Activated T-cell treated with anti-CD3 and anti-CD28 coated beads for 24 hours (primary cell): Measurements from ENCODE around the gene CAMK4.
"Not testable (repeated sequence)": the region's sequence is repeated elsewhere in the genome, so short reads cannot be mapped to it uniquely, and the experiment has no call there.

Source experiments
- DNase-seq: peaks from one replicate; pipeline ENCODE4 v3.0.0-alpha.2; 2020; ENCODE audit warnings: low read depth

The CAMK4 gene

DNA sequence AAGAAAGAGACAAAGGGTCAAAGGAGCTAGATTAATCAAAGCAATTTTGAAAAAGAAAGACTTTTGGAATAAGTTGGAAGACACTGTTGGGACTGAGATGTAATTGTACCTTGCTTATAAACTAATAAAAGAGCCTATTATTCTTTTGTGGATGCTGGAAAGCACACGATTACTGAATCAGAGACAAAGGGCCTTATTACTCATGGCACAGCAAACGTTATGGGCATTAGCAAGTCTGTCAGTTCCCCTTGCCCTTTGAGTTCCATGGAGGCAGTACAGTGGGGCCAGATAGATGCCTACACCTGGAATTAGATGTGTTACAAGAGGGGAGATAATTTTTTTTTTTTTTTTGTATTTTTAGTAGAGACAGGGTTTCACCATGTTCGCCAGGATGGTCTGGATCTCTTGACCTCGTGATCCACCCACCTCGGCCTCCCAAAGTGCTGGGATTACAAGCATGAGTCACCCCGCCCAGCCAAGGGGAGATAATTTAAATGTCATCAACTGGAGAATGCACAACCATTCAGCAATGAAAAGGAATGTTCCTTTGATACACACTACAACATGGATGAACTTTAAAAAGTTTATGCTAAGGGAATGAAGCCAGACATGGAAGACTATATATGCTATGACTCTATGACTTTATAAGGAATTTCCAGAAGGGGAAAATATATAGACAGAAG is 159.2 kb downstream of the CAMK4 start:
- DNase-seq, result no peak

- no peak for DNase-seq
These were observed 160.0 kb downstream of the CAMK4 start for GRCh38 chr5:111384220-111384619.

- no peak for DNase-seq
These were observed 160.9 kb downstream of the CAMK4 start for GRCh38 chr5:111385051-111385450.

DNA sequence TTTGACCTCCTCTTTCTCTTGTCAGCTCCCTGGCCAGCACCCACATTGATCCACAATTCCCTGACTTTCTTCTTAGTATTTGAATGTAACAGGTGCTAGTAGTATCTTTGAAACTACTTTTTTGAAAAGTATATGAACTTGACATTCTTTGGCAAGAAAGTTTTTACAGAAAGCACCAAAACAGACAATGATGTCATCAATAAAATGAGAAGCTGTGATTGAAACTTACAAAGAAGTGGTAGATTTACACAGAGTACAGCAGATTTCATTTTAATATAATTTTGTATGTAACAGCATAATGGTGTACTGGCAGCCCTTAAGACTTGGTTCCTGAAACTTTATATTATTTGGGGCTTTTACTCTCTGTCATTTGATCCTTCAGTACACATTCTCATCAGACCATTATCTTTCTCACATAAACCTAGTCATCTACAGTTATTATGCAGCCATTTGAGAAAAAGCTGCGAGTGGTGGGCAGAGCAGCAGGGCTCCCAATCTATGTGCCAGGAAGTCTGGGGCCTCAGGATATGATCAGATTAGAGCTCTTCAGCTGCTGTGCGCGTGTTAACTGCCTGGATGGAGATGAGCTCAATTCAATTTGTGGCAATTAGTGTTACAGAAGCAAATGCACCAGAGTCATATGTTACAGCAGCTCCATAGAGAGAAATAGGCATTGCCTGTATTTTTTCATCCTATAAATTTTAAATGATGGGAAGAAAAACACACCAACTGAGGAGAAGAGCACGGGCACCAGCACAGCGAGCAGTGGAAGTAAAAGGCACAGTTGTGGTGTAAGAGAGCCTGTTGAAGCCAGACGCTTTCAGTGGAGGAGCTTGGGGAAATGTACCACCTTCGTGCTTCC is 162.0 kb downstream of the CAMK4 start:
- no peak for DNase-seq

DNA sequence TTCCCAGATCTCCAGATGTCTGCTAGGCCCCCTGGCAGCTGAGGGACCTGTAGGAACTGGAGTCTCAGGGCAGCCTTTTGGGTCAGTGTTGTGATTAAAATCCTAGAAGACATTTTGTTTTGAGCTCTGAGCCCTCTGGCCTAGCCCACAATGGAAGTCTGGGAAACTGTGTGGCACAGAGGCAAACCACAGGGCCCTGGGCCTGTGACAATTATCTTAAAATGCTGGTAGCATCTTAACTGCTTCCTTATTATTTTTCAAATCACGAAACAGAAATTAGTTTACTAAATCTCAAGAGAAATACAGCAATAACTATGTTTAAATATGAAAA is 162.6 kb downstream of the CAMK4 start:
- no peak for DNase-seq

DNA sequence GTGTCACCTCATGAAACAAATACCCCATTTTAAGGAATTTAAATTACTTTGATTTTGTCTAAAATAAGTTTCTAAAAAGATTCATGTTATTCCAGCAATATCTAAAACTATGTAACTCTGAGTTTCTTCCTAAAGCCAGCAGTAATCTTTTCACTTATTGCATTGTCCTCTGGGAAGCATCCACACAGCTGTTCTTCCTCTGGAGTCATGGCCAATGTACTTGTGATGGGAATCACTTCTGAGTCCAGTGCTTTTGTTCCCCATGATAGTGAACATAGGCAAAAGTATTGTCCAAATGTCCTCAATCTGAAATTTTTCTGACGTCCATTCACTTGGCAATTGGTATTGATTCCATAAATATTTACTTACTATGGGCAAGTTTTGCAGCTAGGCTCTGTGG is 163.2 kb downstream of the CAMK4 start:
- DNase-seq, result no peak

DNA sequence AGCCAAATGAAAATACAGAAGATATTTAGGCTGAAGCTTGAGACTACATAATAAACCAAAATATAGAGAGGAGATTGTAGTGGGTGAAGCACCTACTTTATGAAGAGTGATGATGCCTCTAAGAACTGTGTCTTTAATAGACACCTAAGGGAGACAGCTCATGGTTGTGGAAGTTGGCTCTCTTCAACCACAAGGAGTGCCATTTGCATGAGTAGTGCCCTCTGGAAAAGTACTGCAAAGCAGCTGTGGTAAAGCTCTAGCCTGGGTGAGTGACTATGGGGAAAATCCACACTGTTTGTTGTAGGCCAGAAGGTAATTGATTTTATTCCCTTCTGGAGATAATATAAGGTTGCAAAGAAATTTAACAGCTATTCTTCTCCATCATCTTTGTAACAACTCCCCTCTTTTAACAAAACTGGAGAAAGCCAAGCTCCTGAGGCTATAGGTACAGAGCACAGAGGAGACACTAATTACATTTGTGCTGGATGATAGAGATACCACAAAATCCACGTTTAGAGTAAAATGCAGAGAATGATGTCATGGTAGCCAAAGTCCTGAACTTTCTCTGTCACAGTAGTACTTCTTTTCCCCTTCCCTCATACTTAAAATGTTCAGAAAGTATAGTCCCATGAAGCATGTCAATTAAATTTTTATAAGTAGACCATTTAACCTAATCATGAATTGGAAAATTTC is 165.4 kb downstream of the CAMK4 start:
- DNase-seq, result no peak

GRCh38 chr5:111392181-111392580 is 168.0 kb downstream of the CAMK4 start:
- DNase-seq, result no peak

GRCh38 chr5:111394586-111394985 is 170.4 kb downstream of the CAMK4 start:
- no peak for DNase-seq

DNA sequence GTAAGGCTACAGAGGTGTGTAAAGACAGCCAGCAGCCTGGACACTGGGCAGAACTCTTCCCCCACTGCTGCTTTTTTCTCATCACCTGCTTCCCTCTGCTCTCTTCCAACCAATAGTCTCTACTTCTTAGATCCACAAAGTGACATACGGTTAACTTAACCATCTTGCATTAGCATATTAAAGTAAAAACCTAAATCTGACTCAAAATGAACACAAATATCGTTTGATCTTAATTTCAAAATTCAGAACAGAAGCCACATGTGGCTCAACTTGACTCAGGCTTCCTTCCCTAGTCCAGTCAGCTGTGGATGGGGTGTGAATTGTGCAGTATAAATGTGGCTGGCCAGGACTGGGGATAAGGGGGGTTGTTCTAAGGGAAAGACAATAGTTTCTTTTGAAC is 173.8 kb downstream of the CAMK4 start:
- no peak for DNase-seq

- DNase-seq, result no peak
These were observed 174.9 kb downstream of the CAMK4 start for GRCh38 chr5:111399113-111399512.

- no peak for DNase-seq
These were observed 177.7 kb downstream of the CAMK4 start for GRCh38 chr5:111401906-111402305.

GRCh38 chr5:111404270-111404769 is 180.1 kb downstream of the CAMK4 start:
- DNase-seq, result no peak

- DNase-seq, result no peak
These were observed 183.4 kb downstream of the CAMK4 start for GRCh38 chr5:111407562-111407961.

GRCh38 chr5:111408817-111409216 is 184.6 kb downstream of the CAMK4 start:
- DNase-seq, result no peak

DNA sequence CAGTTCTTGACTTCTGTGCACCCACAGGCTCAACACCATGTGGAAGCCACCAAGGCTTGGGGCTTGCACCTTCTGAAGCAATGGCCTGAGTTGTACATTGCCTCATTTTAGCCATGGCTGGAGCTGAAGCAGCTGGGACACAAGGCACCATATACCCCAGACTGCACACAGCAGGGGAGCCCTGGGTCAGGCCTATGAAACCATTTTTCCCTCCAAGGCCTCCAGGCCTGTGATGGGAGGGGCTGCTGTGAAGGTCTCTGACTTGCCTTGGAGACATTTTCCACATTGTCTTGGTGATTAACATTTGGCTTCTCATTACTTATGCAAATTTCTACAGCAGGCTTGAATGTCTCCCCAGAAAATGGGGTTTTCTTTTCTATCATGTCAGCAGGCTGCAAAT is 185.1 kb downstream of the CAMK4 start:
- not testable (repeated sequence) for DNase-seq

GRCh38 chr5:111410067-111410466 is 185.9 kb downstream of the CAMK4 start:
- not testable (repeated sequence) for DNase-seq

DNA sequence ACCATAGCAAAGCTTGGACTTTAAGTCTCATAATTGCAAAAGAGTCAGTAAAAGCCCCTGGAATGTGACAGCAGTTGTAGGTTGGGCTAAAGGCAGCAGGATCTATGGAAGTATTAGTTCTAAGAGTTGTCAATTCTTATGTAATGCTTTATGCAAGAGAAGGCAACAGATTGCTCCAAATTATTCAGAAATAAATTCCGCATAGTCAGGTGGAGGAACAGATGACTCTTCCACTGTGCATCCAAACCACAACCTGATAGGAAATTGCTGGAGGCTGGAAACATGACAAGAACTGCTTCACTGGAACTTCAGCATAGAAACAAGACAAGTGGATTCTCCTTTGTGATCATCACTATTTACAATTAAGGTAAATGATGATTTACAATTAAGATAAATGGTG is 187.1 kb downstream of the CAMK4 start:
- DNase-seq, result no peak

GRCh38 chr5:111412593-111412992 is 188.4 kb downstream of the CAMK4 start:
- DNase-seq, result no peak

DNA sequence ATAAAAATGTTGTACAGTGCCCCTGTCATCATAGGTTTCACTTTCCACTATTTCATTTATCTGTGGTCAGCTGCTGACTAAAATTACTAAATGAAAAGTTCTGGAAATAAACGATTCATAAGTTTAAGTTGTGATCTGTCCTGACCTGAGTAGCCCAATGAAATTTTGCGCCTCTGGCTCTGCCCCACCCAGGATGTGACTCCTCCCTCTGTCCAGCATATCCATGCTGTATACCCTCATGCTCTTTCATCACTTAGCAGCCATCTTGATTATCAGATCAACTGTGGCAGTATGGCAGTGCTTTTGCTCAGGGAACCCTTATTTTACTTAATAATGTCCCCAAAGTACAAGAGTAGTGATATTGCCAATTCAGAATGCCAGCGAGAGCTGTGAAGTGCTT is 190.9 kb downstream of the CAMK4 start:
- DNase-seq, result no peak

- no peak for DNase-seq
These were observed 198.1 kb downstream of the CAMK4 start for GRCh38 chr5:111422245-111422644.

- no peak for DNase-seq
These were observed 198.8 kb downstream of the CAMK4 start for GRCh38 chr5:111422747-111423720.
